IPS-20b (cell line): ENCODE results near the gene RAB29.

Experiments used
- H3K27ac ChIP-seq: one replicate; pipeline ENCODE4 v1.5.1; 2013; ENCODE audit warnings: low read length
- H3K27me3 ChIP-seq: 2 replicates; pipeline ENCODE4 v1.6.1; 2013; ENCODE audit warnings: mild to moderate bottlenecking, low read length, inconsistent platforms; ENCODE audit not compliant: insufficient read depth
- H3K36me3 ChIP-seq: 2 replicates; pipeline ENCODE4 v1.6.1; 2013; ENCODE audit warnings: low read depth, mild to moderate bottlenecking, inconsistent platforms, low read length, moderate library complexity; ENCODE audit not compliant: insufficient read depth
- H3K4me1 ChIP-seq: 2 replicates; pipeline ENCODE4 v1.6.1; 2013; ENCODE audit warnings: mild to moderate bottlenecking, control low read depth, inconsistent platforms, low read length, moderate library complexity; ENCODE audit not compliant: insufficient read depth
- H3K4me3 ChIP-seq: 2 replicates; pipeline ENCODE4 v1.5.1; 2013; ENCODE audit warnings: mild to moderate bottlenecking, low read length, inconsistent platforms
- H3K9ac ChIP-seq: 2 replicates; pipeline ENCODE4 v1.6.1; 2013; ENCODE audit warnings: low read depth, mild to moderate bottlenecking, inconsistent platforms, low read length, moderate library complexity
- H3K9me3 ChIP-seq: 2 replicates; pipeline ENCODE4 v1.6.1; 2013; ENCODE audit warnings: mild to moderate bottlenecking, low read depth, low read length, inconsistent platforms; ENCODE audit not compliant: insufficient read depth

RAB29 gene

GRCh38 chr1:205792961-205793673, 17.8 kb upstream of the RAB29 start:
- Histone ChIP-seq H3K27me3 (no peaks in the 10 kb centered on the region), H3K9ac (no peak overlapping the region), H3K36me3 (peaks cover 77% of the 10 kb centered on the region), H3K4me3 (no peak overlapping the region), H3K4me1 (no peaks in the 10 kb centered on the region), H3K9me3 (no peaks in the 10 kb centered on the region), H3K27ac (no peak overlapping the region)

DNA sequence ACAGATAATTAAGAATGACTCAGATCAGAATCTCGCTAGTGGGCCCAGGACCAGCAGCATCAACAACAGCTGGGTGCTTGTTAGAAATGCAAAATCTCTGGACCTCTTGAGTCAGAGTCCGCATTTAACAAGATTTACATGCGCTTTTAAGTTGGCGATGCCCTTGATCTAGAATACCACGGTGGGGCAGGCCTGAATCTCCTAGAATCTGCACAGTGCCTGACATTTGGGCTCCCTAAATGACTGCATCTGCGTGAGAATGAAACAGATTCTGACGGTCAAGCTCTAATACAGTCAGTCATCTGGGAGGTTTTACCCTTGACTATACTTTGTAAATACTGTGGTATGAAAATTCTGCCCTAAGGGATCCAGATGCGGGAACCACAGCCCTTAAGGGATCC, 17.2 kb upstream of the RAB29 start:
- Histone ChIP-seq H3K27ac (no peak overlapping the region), H3K9me3 (no peaks in the 10 kb centered on the region), H3K27me3 (no peaks in the 10 kb centered on the region), H3K36me3 (peaks cover 72% of the 10 kb centered on the region), H3K9ac (no peak overlapping the region), H3K4me3 (no peak overlapping the region), H3K4me1 (no peaks in the 10 kb centered on the region)

DNA sequence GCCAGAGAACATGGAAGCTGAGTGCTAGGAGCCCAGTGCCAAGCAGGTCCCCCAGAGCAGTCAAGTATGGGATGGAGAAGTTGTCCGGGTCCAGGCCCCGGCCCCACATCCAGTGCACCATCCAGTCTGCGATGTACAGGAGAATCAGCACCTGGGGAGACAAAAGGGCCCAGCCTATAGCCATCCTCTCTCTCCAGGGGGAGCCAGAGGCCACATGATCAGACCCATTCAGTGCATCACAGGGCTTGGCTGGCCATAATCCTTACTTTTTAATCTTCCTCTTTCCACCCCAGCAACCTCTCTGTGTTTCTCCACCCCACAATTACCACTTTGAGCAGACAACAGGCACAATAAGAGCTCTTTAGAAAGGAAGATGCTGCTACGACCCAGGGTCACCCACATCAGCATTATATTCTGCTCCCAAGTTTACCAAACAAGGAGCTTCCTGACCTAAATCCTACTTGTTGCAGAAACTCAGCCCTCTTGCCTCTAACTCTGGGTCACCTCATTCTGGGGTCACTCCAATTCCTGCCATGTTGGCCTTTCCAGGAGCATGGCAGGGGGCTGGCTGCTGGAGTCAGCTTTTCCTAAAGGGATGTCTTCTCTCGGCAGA, 16.4 kb upstream of the RAB29 start:
- Histone ChIP-seq H3K27ac (no peak overlapping the region), H3K4me3 (no peak overlapping the region), H3K27me3 (no peaks in the 10 kb centered on the region), H3K4me1 (no peaks in the 10 kb centered on the region), H3K9me3 (no peaks in the 10 kb centered on the region), H3K9ac (no peak overlapping the region), H3K36me3 (peaks cover 64% of the 10 kb centered on the region)

DNA sequence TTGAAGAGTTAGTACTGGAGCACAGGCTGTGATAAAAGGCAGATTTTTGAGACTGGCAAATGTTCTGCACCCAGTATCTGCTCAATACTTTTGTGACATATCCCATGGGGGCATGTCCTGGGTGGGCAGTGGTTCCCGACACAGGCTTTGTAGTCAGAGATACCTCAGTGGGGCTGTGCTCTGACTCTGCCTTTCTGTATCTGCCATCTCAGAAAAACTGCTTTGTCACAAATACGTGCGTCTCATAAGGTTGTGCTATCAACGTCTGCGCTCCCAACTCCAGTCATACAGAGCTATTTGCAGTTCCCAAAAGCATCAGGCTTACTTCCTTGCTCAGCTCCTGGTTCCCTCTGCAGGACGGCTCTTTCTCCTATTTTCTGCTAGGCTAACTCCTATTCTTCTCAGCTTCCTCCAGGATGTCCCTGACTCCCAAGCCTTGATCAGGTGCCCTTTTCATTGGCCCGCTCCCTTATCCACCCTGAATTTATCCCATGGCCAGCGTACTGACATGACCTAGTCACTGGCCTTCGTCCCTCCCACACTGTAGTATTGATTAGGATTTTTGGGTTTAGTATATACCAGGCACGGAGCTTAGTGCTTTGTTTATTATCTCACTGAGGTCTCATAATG, 12.1 kb upstream of the RAB29 start:
- no peak overlapping the region for H3K4me3 ChIP-seq
- H3K36me3 ChIP-seq: peaks cover 25% of the 10 kb centered on the region
- H3K9ac ChIP-seq: no peak overlapping the region
- no peaks in the 10 kb centered on the region for H3K4me1 ChIP-seq
- no peaks in the 10 kb centered on the region for H3K27me3 ChIP-seq
- no peak overlapping the region for H3K27ac ChIP-seq
- no peaks in the 10 kb centered on the region for H3K9me3 ChIP-seq

DNA sequence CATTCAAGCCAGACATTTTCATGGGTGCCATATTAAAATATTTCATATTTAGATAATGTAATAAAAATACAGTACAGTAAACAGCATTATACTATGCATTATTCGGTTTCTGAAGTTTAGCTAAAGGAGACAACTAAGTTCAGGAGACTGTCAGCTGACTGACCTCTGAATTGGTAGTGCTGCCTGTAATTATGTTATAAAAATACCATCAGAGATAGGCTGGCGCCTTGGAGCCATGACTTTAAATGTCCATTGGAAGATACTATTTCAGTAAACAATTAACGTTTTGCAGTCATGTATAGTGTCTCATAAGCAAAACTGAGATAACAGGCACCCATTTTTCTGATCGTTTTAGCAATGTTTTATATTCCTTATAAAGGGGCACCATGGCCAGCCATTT, 11.3 kb upstream of the RAB29 start:
- H3K4me1 ChIP-seq: no peaks in the 10 kb centered on the region
- no peak overlapping the region for H3K4me3 ChIP-seq
- H3K9me3 ChIP-seq: no peaks in the 10 kb centered on the region
- H3K36me3 ChIP-seq: peaks cover 20% of the 10 kb centered on the region
- no peak overlapping the region for H3K27ac ChIP-seq
- H3K9ac ChIP-seq: no peak overlapping the region
- H3K27me3 ChIP-seq: no peaks in the 10 kb centered on the region

DNA sequence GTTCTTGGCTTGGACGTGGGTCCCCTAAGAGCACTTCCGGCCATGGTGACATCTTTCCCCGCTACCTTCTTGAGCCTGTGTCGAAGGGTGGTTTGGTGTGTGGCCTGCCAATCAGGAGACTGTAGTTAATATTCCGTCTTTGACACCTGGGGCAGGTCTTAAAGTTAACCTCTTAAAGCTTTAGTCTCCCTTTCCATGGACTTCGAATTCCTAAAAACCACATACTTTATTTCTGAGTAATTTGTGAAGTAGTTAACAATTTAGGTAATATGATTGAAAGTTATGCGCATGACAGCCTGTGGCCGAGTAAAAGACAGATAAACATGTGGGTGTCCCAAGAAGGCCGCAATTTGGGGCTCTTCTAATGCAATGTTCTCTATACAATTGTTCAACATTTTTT, 10.2 kb upstream of the RAB29 start:
- H3K9ac ChIP-seq: no peak overlapping the region
- H3K27me3 ChIP-seq: no peaks in the 10 kb centered on the region
- no peaks in the 10 kb centered on the region for H3K9me3 ChIP-seq
- H3K27ac ChIP-seq: no peak overlapping the region
- no peaks in the 10 kb centered on the region for H3K4me1 ChIP-seq
- H3K36me3 ChIP-seq: peaks cover 10% of the 10 kb centered on the region; the same call in 1 of the 2 replicates
- H3K4me3 ChIP-seq: no peak overlapping the region

GRCh38 chr1:205783904-205784303, 8.6 kb upstream of the RAB29 start:
- H3K36me3 ChIP-seq: no peaks in the 10 kb centered on the region

GRCh38 chr1:205783433-205783795, 8.1 kb upstream of the RAB29 start:
- Histone ChIP-seq H3K4me3 (no peak overlapping the region), H3K9me3 (no peaks in the 10 kb centered on the region), H3K27ac (no peak overlapping the region), H3K4me1 (no peaks in the 10 kb centered on the region), H3K9ac (no peak overlapping the region), H3K36me3 (no peaks in the 10 kb centered on the region), H3K27me3 (no peaks in the 10 kb centered on the region)

More at GRCh38 chr1:205783904-205784303, 8.6 kb upstream of the RAB29 start:
- Histone ChIP-seq H3K27me3 (no peaks in the 10 kb centered on the region), H3K27ac (no peak overlapping the region), H3K9ac (no peak overlapping the region), H3K4me1 (no peaks in the 10 kb centered on the region), H3K4me3 (no peak overlapping the region), H3K9me3 (no peaks in the 10 kb centered on the region)

DNA sequence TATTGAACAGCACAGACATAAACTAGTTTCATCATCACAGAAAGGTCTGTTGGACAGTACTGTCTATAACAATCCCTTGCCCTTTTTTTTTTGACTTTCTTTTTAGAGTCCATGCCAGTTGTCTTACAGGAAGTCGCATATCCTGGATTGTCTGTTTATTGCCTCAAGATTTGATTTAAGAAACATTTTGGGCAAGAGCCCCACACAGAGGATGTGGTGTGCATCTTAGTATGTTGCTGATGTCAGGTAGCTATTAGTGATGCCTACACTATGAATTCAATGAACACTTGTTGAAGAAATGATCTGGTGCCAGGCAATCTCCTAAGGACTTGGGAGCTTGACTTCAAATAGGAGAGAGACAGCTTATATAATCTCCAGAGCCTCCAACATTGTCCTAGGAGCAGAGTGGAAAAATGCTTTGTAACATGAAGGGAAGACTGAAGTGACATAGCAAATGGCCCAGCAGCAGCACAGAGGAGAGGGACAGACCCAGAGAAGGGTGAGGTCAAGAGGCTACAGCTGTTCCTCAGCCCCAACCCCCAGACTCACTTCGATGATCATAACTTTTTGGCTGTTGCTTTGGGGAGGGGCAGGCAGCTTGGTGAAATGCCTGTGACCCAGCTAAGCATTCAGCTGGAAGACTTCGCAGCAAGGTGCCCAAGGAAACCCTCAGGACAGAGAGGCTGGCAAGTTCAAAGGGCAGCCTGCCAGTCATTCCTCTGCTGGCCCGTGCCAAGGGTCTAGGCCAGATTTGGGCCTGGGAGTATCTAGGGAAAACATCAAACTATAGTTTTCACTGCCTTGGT, 7.5 kb upstream of the RAB29 start:
- Histone ChIP-seq H3K36me3 (no peaks in the 10 kb centered on the region), H3K27ac (no peak overlapping the region), H3K9ac (no peak overlapping the region)

DNA sequence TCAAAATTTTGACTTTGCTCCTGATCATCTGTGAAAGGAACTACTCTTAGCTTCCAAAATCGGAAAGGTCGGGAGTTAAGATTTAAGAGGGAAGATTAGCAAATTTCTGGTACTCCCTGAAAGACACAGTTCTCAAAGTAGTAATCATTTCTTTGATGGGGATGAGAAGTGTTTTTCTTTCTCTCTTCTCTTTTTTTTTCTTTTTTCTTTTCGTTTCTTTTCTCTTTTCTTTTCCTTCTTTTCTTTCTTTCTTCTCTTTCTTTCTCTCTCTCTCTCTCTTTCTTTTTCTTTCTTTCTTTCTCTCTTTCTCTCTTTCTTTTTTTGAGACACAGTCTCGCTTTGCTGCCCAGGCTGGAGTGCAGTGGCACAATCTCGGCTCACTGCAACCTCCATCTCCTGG, 5.1 kb upstream of the RAB29 start:
- Histone ChIP-seq H3K4me3 (no peak overlapping the region), H3K9me3 (no peaks in the 10 kb centered on the region), H3K27ac (no peak overlapping the region), H3K9ac (no peak overlapping the region), H3K4me1 (no peaks in the 10 kb centered on the region), H3K36me3 (no peaks in the 10 kb centered on the region), H3K27me3 (peaks cover 11% of the 10 kb centered on the region)

More for the DNA sequence above, 7.5 kb upstream of the RAB29 start:
- H3K9me3 ChIP-seq: no peaks in the 10 kb centered on the region
- no peaks in the 10 kb centered on the region for H3K27me3 ChIP-seq
- no peak overlapping the region for H3K4me3 ChIP-seq
- H3K4me1 ChIP-seq: no peaks in the 10 kb centered on the region

DNA sequence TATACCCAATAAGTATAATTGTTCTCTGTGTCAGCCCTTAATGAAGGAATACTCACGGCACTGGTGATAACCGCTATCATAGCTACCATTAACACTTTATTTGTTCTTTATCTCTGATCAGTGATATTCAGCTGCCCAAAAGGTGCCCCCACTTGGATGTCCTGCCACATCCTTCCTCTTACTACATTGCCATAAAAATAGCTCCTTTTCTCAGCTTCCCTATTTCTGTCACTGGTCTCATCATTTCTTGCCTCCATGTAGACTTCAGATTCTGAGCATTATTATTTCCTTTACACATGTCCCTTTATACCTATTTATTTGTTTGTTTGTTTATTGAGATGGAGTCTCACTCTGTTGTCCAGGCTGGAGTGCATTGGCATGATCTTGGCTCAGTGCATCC, 2.7 kb upstream of the RAB29 start:
- H3K36me3 ChIP-seq: no peaks in the 10 kb centered on the region
- H3K9me3 ChIP-seq: no peaks in the 10 kb centered on the region
- no peak overlapping the region for H3K4me3 ChIP-seq
- H3K27me3 ChIP-seq: peaks cover 34% of the 10 kb centered on the region
- no peak overlapping the region for H3K27ac ChIP-seq
- peaks cover 4% of the 10 kb centered on the region; the same call in 1 of the 2 replicates for H3K4me1 ChIP-seq
- H3K9ac ChIP-seq: no peak overlapping the region
